ENCODE measurements around the gene DYRK1A. TPM values are rescaled to one million over a fixed set of nuclear protein-coding genes. Genes with fewer than 3 reads are reported as not detected.

DYRK1A gene
- total RNA-seq, 2 experiments from 2014 or later: 109 to 122 TPM

DNA sequence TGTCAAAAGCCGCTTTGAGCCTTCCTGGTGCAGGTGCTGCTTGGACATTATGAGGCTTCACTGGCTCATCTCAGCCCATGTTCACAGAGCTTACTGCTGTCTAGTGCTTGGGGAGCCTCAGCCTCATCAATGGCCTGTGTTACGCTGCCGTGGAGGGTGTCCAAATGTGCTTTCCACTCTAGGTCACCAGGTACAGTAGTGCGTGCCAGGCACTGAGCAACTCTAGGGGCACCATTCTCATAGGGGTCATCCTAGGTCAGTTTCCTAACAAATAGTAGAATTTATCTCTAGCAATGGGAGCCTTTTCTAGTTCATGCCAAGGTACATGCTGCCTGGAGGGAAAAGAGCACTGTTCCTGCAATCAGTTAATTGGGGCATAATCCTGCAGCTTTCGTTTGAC lies 193.8 kb downstream of the DYRK1A start:
- Mint-ChIP-seq H3K27ac (no peak overlapping the region), H3K4me1 (peaks cover 16% of the 10 kb centered on the region), H3K36me3 (no peaks in the 10 kb centered on the region)

GRCh38 chr21:37561506-37561905 lies 194.9 kb downstream of the DYRK1A start:
- Mint-ChIP-seq H3K4me3 (no peak overlapping the region), H3K27ac (no peak overlapping the region), H3K4me1 (peaks cover 23% of the 10 kb centered on the region), H3K27me3 (no peaks in the 10 kb centered on the region), H3K9me3 (no peaks in the 10 kb centered on the region), H3K36me3 (no peaks in the 10 kb centered on the region)
- DNase-seq: no peak
- no peak for ATAC-seq (ENCODE audit: low read depth)
- POLR2A ChIA-PET: no interaction called here

More for the DNA sequence above, 193.8 kb downstream of the DYRK1A start:
- H3K4me3 Mint-ChIP-seq: no peak overlapping the region
- H3K27me3 Mint-ChIP-seq: no peaks in the 10 kb centered on the region
- DNase-seq: no peak
- no peak for ATAC-seq (ENCODE audit: low read depth)
- H3K9me3 Mint-ChIP-seq: no peaks in the 10 kb centered on the region
- POLR2A ChIA-PET: interaction anchor here (0.6 kb wide), 1 partner anchor 11 kb away, joined by 3 read pairs; no protein-coding TSS in a partner anchor

- Mint-ChIP-seq H3K9me3 (no peaks in the 10 kb centered on the region), H3K36me3 (no peaks in the 10 kb centered on the region), H3K27me3 (no peaks in the 10 kb centered on the region), H3K4me3 (peak overlapping the region; percentile 95), H3K27ac (peak overlapping the region; percentile 88), H3K4me1 (peaks cover 23% of the 10 kb centered on the region)
- ATAC-seq (ENCODE audit: low read depth) (no peak), DNase-seq (no peak)
- POLR2A ChIA-PET: interaction anchor here (1.8 to 2.1 kb wide), 3 partner anchors 33 to 296 kb away, joined by 4 to 20 read pairs (median 12); partner anchors contain the start of genes DYRK1A and VPS26C
These were observed 195.7 kb downstream of the DYRK1A start for GRCh38 chr21:37561941-37562919.

DNA sequence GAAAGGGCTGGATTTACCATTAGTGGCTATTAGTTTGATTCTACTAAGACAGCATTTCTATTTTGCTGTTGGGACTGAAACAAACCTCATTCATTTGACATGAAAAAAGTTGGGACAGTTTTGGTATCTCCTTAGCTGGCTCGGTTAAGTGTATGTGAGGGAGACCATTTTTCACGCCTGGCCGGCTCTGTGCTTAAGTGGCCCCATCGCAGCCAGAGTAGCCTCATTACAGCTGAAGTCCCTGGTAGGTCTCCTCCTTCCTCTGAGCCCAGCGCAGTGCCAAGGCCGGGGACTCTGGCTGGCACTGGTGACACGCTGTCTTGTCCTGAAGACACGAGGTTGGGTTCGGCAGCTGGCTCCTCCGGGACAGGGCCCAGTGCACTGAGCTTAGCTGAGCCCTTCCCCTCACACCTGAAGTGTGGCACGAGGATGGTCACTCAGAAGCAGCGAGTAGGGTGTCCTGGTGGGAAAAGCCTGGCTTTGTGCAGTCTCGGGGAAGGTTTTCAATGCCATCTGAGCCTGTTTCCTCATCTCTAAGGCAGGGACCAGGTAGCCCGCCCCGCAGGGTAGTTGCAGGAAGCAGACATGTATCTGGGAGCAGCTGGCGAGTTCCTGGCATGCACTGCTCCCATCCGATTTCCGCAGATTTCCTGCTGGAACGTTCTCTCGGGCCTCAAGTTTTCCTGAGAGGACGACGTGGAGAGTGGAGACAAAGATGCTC lies 196.5 kb downstream of the DYRK1A start:
- ATAC-seq (ENCODE audit: low read depth) (peak; percentile 1), DNase-seq (no peak)
- H3K9me3 Mint-ChIP-seq: no peaks in the 10 kb centered on the region
- peaks cover 23% of the 10 kb centered on the region for H3K4me1 Mint-ChIP-seq
- H3K36me3 Mint-ChIP-seq: no peaks in the 10 kb centered on the region
- no peaks in the 10 kb centered on the region for H3K27me3 Mint-ChIP-seq
- POLR2A ChIA-PET: interaction anchor here (0.8 to 2.1 kb wide), 17 partner anchors 13 to 597 kb away, joined by 3 to 20 read pairs (median 4); partner anchors contain the start of genes DYRK1A, HLCS and VPS26C
- H3K4me3 Mint-ChIP-seq: peak overlapping the region; percentile 95
- peak overlapping the region; percentile 88 for H3K27ac Mint-ChIP-seq

DNA sequence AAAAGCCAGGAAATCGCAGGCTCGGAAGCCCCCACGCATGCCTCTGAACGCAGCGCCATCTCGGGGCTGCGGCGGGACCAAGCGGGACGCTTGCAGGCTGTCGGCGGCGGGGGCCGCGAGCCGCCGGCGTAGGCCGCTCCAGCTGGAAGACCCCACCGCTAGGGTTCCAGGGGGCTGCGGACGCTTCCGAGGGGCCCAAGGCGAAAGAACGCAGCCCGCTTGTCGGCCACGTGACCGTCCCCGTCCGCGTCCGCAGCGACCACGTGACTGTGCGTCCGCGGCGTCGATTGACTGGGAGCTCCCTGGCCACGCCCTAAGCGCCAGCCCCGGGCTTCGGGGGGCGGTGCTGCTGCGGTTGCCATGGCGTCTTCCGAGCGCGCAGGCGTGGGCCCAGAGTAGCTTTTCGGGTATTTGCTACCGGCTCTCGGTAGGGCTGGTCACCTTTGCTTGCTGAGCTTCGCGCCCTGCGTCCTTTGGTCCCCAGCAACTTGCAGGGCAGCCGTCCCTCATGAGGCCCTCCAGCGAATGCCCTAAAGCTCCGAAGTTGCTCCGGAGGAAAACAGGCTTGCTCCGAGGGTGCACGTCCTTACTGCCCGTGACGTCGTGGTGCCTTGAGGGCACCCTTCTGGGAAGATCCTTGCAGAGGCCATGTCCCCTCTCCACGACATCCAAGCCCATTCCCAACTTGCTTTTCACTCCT lies 197.2 kb downstream of the DYRK1A start:
- Mint-ChIP-seq H3K27me3 (no peaks in the 10 kb centered on the region), H3K36me3 (no peaks in the 10 kb centered on the region), H3K9me3 (no peaks in the 10 kb centered on the region), H3K4me1 (peaks cover 23% of the 10 kb centered on the region), H3K4me3 (peak overlapping the region; percentile 95), H3K27ac (peak overlapping the region; percentile 99)
- ATAC-seq (ENCODE audit: low read depth) (peak; percentile 90), DNase-seq (peak; percentile 94)
- POLR2A ChIA-PET: interaction anchor here (0.7 to 2.1 kb wide), 21 partner anchors 10 to 598 kb away, joined by 3 to 20 read pairs (median 3); partner anchors contain the start of genes DYRK1A, HLCS and VPS26C

- Mint-ChIP-seq H3K27ac (peak overlapping the region; percentile 99), H3K4me3 (peak overlapping the region; percentile 95), H3K4me1 (peaks cover 23% of the 10 kb centered on the region), H3K36me3 (no peaks in the 10 kb centered on the region), H3K9me3 (no peaks in the 10 kb centered on the region), H3K27me3 (no peaks in the 10 kb centered on the region)
- no peak for DNase-seq
- peak; percentile 73 for ATAC-seq (ENCODE audit: low read depth)
- POLR2A ChIA-PET: interaction anchor here (0.7 to 2.1 kb wide), 19 partner anchors 10 to 598 kb away, joined by 3 to 20 read pairs (median 4); partner anchors contain the start of genes DYRK1A, HLCS and VPS26C
These were observed 197.9 kb downstream of the DYRK1A start for GRCh38 chr21:37564341-37564923.

DNA sequence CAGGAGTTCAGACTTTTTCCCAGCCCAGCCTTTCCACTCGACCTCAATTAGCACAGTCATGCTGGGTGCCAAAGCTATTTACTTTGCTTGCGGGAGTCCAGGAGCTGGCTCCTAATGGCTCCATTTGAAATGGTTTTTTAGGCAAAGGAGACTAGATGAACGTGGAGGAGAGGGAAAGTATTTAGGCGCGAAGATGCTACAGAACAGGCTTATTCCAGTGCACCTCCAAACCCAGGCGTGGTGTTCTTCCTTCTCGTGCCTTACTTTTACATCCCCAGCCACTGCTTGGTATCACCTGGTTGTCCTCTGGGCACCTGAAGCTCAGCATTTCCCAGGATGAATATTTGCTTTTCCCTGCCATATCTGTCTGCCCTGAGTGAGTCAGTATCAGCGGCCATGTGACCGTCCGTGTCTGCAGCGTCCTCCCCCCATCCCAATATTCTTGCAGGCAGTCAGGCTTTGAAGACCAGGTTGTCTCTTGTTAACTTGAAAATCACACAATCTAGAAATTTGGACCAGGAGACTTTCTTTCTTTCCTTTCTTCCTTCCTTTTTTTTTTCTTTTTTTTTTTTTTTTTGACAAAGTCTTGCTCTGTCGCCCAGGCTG lies 198.5 kb downstream of the DYRK1A start:
- no peak for DNase-seq
- Mint-ChIP-seq H3K4me3 (peak overlapping the region; percentile 95), H3K27ac (peak overlapping the region; percentile 99), H3K4me1 (peaks cover 23% of the 10 kb centered on the region), H3K27me3 (no peaks in the 10 kb centered on the region), H3K36me3 (no peaks in the 10 kb centered on the region), H3K9me3 (no peaks in the 10 kb centered on the region)
- no peak for ATAC-seq (ENCODE audit: low read depth)
- POLR2A ChIA-PET: interaction anchor here (1.0 to 2.1 kb wide), 4 partner anchors 45 to 306 kb away, joined by 3 to 12 read pairs (median 6); partner anchors contain the start of gene DYRK1A

DNA sequence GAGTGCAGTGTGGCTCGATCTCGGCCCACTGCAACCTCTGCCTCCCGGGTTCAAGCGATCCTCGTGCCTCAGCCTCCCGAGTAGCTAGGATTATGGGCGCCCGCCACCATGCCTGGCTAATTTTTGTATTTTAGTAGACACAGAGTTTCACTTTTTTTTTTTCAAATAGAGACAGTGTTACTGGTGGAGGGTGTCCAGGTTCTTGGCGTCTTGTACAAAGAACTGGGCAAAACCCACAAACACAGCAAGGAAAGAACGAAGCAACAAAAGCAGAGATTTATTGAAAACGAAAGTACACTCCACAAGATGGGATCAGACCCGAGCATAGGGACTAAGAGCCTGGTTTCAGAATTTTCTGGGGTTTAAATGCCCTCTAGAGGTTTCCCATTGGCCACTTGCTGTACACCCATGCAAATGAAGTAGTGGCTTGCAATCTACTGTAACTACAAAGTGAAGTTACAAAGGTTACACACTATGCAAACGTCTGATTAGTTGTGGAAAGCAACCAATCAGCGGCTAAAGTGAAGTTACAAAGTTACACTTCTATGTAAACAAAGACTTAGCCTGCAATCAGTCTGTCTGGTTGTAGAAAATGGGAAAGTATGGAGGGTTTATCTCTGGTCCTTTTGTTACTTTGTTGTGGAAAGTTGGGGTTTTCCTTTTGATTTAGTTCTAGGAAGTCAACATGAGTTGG lies 199.1 kb downstream of the DYRK1A start:
- DNase-seq: no peak
- no peaks in the 10 kb centered on the region for H3K36me3 Mint-ChIP-seq
- no peaks in the 10 kb centered on the region for H3K9me3 Mint-ChIP-seq
- peak overlapping the region; percentile 95 for H3K4me3 Mint-ChIP-seq
- H3K4me1 Mint-ChIP-seq: peaks cover 23% of the 10 kb centered on the region
- POLR2A ChIA-PET: no interaction called here
- ATAC-seq (ENCODE audit: low read depth): no peak
- H3K27ac Mint-ChIP-seq: no peak overlapping the region
- no peaks in the 10 kb centered on the region for H3K27me3 Mint-ChIP-seq

- Mint-ChIP-seq H3K36me3 (no peaks in the 10 kb centered on the region), H3K27me3 (no peaks in the 10 kb centered on the region), H3K9me3 (no peaks in the 10 kb centered on the region), H3K4me1 (peaks cover 23% of the 10 kb centered on the region), H3K27ac (peak overlapping the region; percentile 32), H3K4me3 (no peak overlapping the region)
- DNase-seq (no peak), ATAC-seq (ENCODE audit: low read depth) (no peak)
- POLR2A ChIA-PET: no interaction called here
These were observed 200.4 kb downstream of the DYRK1A start for GRCh38 chr21:37566790-37567615.

- POLR2A ChIA-PET: no interaction called here
- Mint-ChIP-seq H3K27me3 (no peaks in the 10 kb centered on the region), H3K4me1 (peaks cover 20% of the 10 kb centered on the region), H3K4me3 (no peak overlapping the region), H3K9me3 (no peaks in the 10 kb centered on the region), H3K36me3 (no peaks in the 10 kb centered on the region), H3K27ac (no peak overlapping the region)
- DNase-seq (no peak), ATAC-seq (ENCODE audit: low read depth) (no peak)
These were observed 201.8 kb downstream of the DYRK1A start for GRCh38 chr21:37568415-37568814.

- DNase-seq (no peak), ATAC-seq (ENCODE audit: low read depth) (no peak)
- POLR2A ChIA-PET: no interaction called here
- Mint-ChIP-seq H3K27me3 (no peaks in the 10 kb centered on the region), H3K27ac (no peak overlapping the region), H3K4me3 (no peak overlapping the region), H3K4me1 (peaks cover 20% of the 10 kb centered on the region), H3K9me3 (no peaks in the 10 kb centered on the region), H3K36me3 (no peaks in the 10 kb centered on the region)
These were observed 202.3 kb downstream of the DYRK1A start for GRCh38 chr21:37568916-37569315.
